H9 (cell line): ENCODE data around the gene LMBR1. TPM values are rescaled to one million over a fixed set of nuclear protein-coding genes. Genes with fewer than 3 reads are reported as not detected.

ENCODE experiments used
- DNase-seq: peaks from one replicate; pipeline ENCODE4 v3.0.0-alpha.2; 2017
- H2AFZ ChIP-seq: one replicate; pipeline ENCODE4 v1.6.1; 2013; ENCODE audit warnings: mild to moderate bottlenecking, low read length, control low read depth, moderate library complexity
- H2AK5ac ChIP-seq: 2 replicates; pipeline ENCODE4 v1.6.1; 2013; ENCODE audit warnings: low read length, control low read depth, mixed read lengths; ENCODE audit not compliant: insufficient read length
- H2BK120ac ChIP-seq: one replicate; pipeline ENCODE4 v1.6.1; 2013; ENCODE audit warnings: low read depth, mild to moderate bottlenecking, low read length, control low read depth, inconsistent platforms; ENCODE audit not compliant: poor library complexity, severe bottlenecking
- H2BK12ac ChIP-seq: 2 replicates; pipeline ENCODE4 v1.6.1; 2013; ENCODE audit warnings: low read length, control low read depth, mixed read lengths, low read depth; ENCODE audit not compliant: insufficient read length
- H2BK15ac ChIP-seq: 2 replicates; pipeline ENCODE4 v1.6.1; 2013; ENCODE audit warnings: low read depth, low read length, control low read depth
- H2BK20ac ChIP-seq: one replicate; pipeline ENCODE4 v1.6.1; 2013; ENCODE audit warnings: low read depth, mild to moderate bottlenecking, low read length, control low read depth, inconsistent platforms; ENCODE audit not compliant: poor library complexity, severe bottlenecking
- H2BK5ac ChIP-seq: 2 replicates; pipeline ENCODE4 v1.6.1; 2013; ENCODE audit warnings: low read length, control low read depth, mixed read lengths; ENCODE audit not compliant: insufficient read length
- H3K14ac ChIP-seq: 2 replicates; pipeline ENCODE4 v1.6.1; 2013; ENCODE audit warnings: low read length, control low read depth; ENCODE audit not compliant: insufficient read depth
- H3K18ac ChIP-seq: 2 replicates; pipeline ENCODE4 v1.6.1; 2013; ENCODE audit warnings: low read depth, mild to moderate bottlenecking, mixed read lengths, low read length, control low read depth; ENCODE audit not compliant: insufficient read length
- H3K23ac ChIP-seq: 2 replicates; pipeline ENCODE4 v1.6.1; 2013; ENCODE audit warnings: low read length, control low read depth, mixed read lengths, low read depth; ENCODE audit not compliant: insufficient read length
- H3K23me2 ChIP-seq: 2 replicates; pipeline ENCODE4 v1.6.1; 2013; ENCODE audit warnings: low read depth, mild to moderate bottlenecking, mixed read lengths, low read length, control low read depth; ENCODE audit not compliant: insufficient read length, poor library complexity, severe bottlenecking
- H3K27ac ChIP-seq: 2 replicates; pipeline ENCODE4 v1.5.1; 2013; ENCODE audit warnings: low read length, control low read depth, mixed read lengths, low read depth; ENCODE audit not compliant: insufficient read length
- H3K27me3 ChIP-seq: 2 replicates; pipeline ENCODE4 v1.6.1; 2013; ENCODE audit warnings: low read length, control low read depth, inconsistent platforms; ENCODE audit not compliant: insufficient read depth
- H3K4ac ChIP-seq: 2 replicates; pipeline ENCODE4 v1.6.1; 2013; ENCODE audit warnings: low read depth, mild to moderate bottlenecking, control low read depth, inconsistent platforms, low read length, moderate library complexity
- H3K4me1 ChIP-seq: 2 replicates; pipeline ENCODE4 v1.6.1; 2013; ENCODE audit warnings: low read length, control low read depth, inconsistent platforms; ENCODE audit not compliant: insufficient read depth
- H3K4me2 ChIP-seq: 2 replicates; pipeline ENCODE4 v1.6.1; 2013; ENCODE audit warnings: low read length, control low read depth, mixed read lengths; ENCODE audit not compliant: insufficient read length, insufficient read depth
- H3K56ac ChIP-seq: 2 replicates; pipeline ENCODE4 v1.6.1; 2013; ENCODE audit warnings: low read depth, mild to moderate bottlenecking, mixed read lengths, low read length, control low read depth; ENCODE audit not compliant: insufficient read length
- H3K79me1 ChIP-seq: 2 replicates; pipeline ENCODE4 v1.6.1; 2013; ENCODE audit warnings: low read depth, mild to moderate bottlenecking, moderate library complexity, low read length, control low read depth, inconsistent platforms; ENCODE audit not compliant: insufficient read depth, poor library complexity, severe bottlenecking
- H3K79me2 ChIP-seq: 2 replicates; pipeline ENCODE4 v1.6.1; 2013; ENCODE audit warnings: low read length, control low read depth, inconsistent platforms; ENCODE audit not compliant: insufficient read depth
- H3K9ac ChIP-seq: 2 replicates; pipeline ENCODE4 v1.6.1; 2013; ENCODE audit warnings: low read length, control low read depth, mixed read lengths; ENCODE audit not compliant: insufficient read length; ENCODE audit errors: extremely low read depth
- H3K9me3 ChIP-seq: one replicate; pipeline ENCODE4 v1.6.1; 2013; ENCODE audit warnings: low read depth, low read length, inconsistent platforms; ENCODE audit not compliant: control insufficient read depth
- H3T11ph ChIP-seq: one replicate; pipeline ENCODE4 v1.6.1; 2013; ENCODE audit warnings: mild to moderate bottlenecking, low read length, control low read depth, inconsistent platforms
- H4K20me1 ChIP-seq: one replicate; pipeline ENCODE4 v1.6.1; 2013; ENCODE audit not compliant: control insufficient read depth, insufficient read length, insufficient read depth
- H4K5ac ChIP-seq: 2 replicates; pipeline ENCODE4 v1.6.1; 2013; ENCODE audit warnings: low read depth, mild to moderate bottlenecking, mixed read lengths, low read length, control low read depth; ENCODE audit not compliant: insufficient read length
- H4K8ac ChIP-seq: replicated peaks from 2 replicates; pipeline ENCODE4 v1.6.1; 2013; ENCODE audit warnings: low read length, control low read depth, mixed read lengths, low read depth; ENCODE audit not compliant: insufficient read length
- H4K91ac ChIP-seq: 2 replicates; pipeline ENCODE4 v1.6.1; 2013; ENCODE audit warnings: low read depth, mild to moderate bottlenecking, moderate library complexity, mixed read lengths, low read length, control low read depth; ENCODE audit not compliant: insufficient read length
- H3K27ac Mint-ChIP-seq, 3 experiments: 2 replicates in 2 of 3; 3 replicates in 1 of 3; pipeline ENCODE4 v1.8.0; 2020 to 2021; ENCODE audit warnings: mixed read lengths in 3 of 3, mild to moderate bottlenecking in 1 of 3, moderate library complexity in 1 of 3
- H3K27me3 Mint-ChIP-seq: 2 replicates; pipeline ENCODE4 v1.8.0; 2021; ENCODE audit warnings: low read depth, mild to moderate bottlenecking, moderate library complexity, mixed read lengths
- H3K36me3 Mint-ChIP-seq, 3 experiments: 2 replicates in 2 of 3; 3 replicates in 1 of 3; pipeline ENCODE4 v1.8.0; 2020 to 2021; ENCODE audit warnings: low read depth in 3 of 3, mixed read lengths in 3 of 3; ENCODE audit not compliant: insufficient read depth in 1 of 3
- H3K4me1 Mint-ChIP-seq, 2 experiments: 2 replicates each; pipeline ENCODE4 v1.8.0; 2020; ENCODE audit warnings: mixed read lengths in 2 of 2
- H3K4me3 Mint-ChIP-seq, 2 experiments: 2 replicates in 1 of 2; 3 replicates in 1 of 2; pipeline ENCODE4 v1.8.0; 2020 to 2021; ENCODE audit warnings: mild to moderate bottlenecking in 2 of 2, mixed read lengths in 2 of 2, moderate library complexity in 1 of 2
- H3K9me3 Mint-ChIP-seq, 2 experiments: 2 replicates in 1 of 2; 3 replicates in 1 of 2; pipeline ENCODE4 v1.8.0; 2020; ENCODE audit warnings: mild to moderate bottlenecking in 2 of 2, mixed read lengths in 2 of 2, moderate library complexity in 1 of 2
- WGBS: extraction: QIAGEN DNeasy Blood & Tissue Kit; methylation state at CpG from one replicate; pipeline ENCODE4 v1.1.7; 2013; ENCODE audit warnings: missing lambda C conversion rate, low lambda C conversion rate, mixed read lengths; ENCODE audit not compliant: insufficient read length; ENCODE audit errors: extremely low coverage; 5-methylcytosine and 5-hydroxymethylcytosine counted together
- total RNA-seq: library from RNA; stranded (reverse); gene quantifications from 2 replicates; pipeline ENCODE4 v1.2.1, GENCODE V29; 2021
- TF ChIP-seq, protein P1 (sequence below): fragments of 200-600 bp; sonication (generic); conservative IDR thresholded peaks from 3 replicates; pipeline ENCODE4 v1.8.0; 2021; ENCODE audit warnings: antibody characterized with exemption, mild to moderate bottlenecking

The LMBR1 gene
- total RNA-seq, 1 experiment from 2014 or later: 62.3 TPM

GRCh38 chr7:156886020-156886795 is 6.8 kb downstream of the LMBR1 start:
- Histone ChIP-seq H3K9me3 (no peaks in the 10 kb centered on the region), H4K8ac (no peak overlapping the region), H2AFZ (no peak overlapping the region), H2BK20ac (no peak overlapping the region), H3K9ac (no peak overlapping the region), H3K14ac (no peak overlapping the region), H4K91ac (no peak overlapping the region), H3K4ac (no peak overlapping the region), H2AK5ac (no peak overlapping the region), H2BK120ac (no peak overlapping the region), H3K23me2 (no peaks in the 10 kb centered on the region), H3T11ph (no peak overlapping the region), H3K4me2 (no peak overlapping the region), H4K5ac (no peak overlapping the region), H2BK5ac (no peak overlapping the region), H3K79me2 (peaks cover 19% of the 10 kb centered on the region; the same call in 1 of the 2 replicates), H2BK12ac (no peak overlapping the region), H3K27me3 (no peaks in the 10 kb centered on the region), H3K56ac (no peak overlapping the region), H3K18ac (no peak overlapping the region), H3K23ac (no peak overlapping the region), H3K79me1 (peaks cover 14% of the 10 kb centered on the region), H3K4me1 (no peaks in the 10 kb centered on the region), H2BK15ac (no peak overlapping the region), H3K27ac (no peak overlapping the region), H4K20me1 (no peaks in the 10 kb centered on the region)
- Mint-ChIP-seq H3K27ac (no peak overlapping the region; a peak in 1 of 7 replicates), H3K4me3 (no peak overlapping the region; a peak in 1 of 5 replicates), H3K4me1 (peaks cover 5 to 9% of the 10 kb centered on the region in 2 experiments), H3K9me3 (peaks cover 3 to 7% of the 10 kb centered on the region in 2 experiments; a peak in 4 of 5 replicates), H3K36me3 (peaks cover 31 to 35% (median 33%) of the 10 kb centered on the region in 3 experiments), H3K27me3 (no peaks in the 10 kb centered on the region)
- WGBS: no CpG with 5 or more reads among the region's 6 CpGs
- TF ChIP-seq, protein P1, sequence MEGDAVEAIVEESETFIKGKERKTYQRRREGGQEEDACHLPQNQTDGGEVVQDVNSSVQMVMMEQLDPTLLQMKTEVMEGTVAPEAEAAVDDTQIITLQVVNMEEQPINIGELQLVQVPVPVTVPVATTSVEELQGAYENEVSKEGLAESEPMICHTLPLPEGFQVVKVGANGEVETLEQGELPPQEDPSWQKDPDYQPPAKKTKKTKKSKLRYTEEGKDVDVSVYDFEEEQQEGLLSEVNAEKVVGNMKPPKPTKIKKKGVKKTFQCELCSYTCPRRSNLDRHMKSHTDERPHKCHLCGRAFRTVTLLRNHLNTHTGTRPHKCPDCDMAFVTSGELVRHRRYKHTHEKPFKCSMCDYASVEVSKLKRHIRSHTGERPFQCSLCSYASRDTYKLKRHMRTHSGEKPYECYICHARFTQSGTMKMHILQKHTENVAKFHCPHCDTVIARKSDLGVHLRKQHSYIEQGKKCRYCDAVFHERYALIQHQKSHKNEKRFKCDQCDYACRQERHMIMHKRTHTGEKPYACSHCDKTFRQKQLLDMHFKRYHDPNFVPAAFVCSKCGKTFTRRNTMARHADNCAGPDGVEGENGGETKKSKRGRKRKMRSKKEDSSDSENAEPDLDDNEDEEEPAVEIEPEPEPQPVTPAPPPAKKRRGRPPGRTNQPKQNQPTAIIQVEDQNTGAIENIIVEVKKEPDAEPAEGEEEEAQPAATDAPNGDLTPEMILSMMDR: no peak
- DNase-seq: no peak
